G401.6 (cell line): ENCODE data around the gene NR4A3.
"Not testable (repeated sequence)": the region's sequence is repeated elsewhere in the genome, so short reads cannot be mapped to it uniquely, and the experiment has no call there.

Source experiments
- FAIRE-seq: peaks from 2 replicates; lab custom pipeline; 2012; peaks lifted over from hg19 to GRCh38; lab: Jason Lieb, UNC

NR4A3 gene

DNA sequence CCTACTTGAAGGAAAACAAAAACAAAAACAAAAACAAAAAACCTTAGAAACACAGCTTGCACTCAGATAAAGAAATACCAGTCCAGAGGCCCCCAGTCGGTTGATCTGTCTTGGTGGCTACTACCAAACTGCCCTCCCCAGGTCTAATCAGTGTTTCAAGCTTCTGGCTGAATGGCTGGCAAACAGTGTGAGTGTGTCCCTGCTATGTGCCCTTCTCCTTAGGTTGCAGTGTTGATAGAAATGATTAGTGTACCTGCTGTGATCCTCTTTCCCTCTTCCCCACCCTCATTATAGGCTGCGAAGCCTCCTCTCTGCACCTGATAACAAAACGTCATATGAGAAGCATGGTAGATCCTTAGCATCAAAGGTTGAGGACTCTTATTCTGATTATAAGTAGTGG is 12.8 kb downstream of the NR4A3 start:
- FAIRE-seq, result no peak

DNA sequence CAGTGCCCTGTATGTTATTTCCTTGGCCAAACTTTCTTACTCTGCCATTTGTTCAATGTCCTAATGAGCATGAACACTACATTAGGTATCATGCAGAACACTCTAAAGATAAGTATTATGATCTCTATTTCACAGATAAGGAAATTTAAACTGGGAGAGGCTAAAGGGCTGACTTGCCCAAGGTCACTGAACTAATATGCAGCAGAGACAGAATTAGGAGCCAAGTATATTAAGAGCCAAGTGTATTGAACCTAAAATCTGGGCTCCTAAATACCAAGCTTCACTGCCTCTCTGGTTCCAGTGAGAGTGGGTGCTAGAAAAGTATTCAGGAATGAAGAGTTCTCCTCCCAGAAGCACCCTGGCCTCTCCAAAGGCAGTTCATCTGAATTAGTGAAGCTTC is 13.5 kb downstream of the NR4A3 start:
- no peak for FAIRE-seq

DNA sequence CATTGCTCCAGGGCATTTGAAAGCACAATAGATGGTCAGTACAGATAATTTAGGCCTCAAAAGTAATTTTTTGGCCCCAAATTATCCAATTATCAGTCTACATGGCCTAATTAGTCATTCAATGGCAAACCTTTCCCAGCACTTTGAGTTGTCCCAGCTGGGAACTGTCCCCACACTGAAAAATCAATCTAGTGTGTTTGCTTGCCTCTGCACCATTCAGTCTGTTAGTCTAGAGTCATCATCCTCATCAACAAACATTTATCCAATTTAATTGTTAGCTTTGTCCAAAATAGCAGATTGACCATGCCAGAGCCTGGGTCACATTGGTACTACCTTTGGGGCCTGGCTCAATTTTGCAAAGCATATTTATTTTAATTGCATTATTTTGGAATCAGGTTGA is 13.9 kb downstream of the NR4A3 start:
- FAIRE-seq, result no peak

DNA sequence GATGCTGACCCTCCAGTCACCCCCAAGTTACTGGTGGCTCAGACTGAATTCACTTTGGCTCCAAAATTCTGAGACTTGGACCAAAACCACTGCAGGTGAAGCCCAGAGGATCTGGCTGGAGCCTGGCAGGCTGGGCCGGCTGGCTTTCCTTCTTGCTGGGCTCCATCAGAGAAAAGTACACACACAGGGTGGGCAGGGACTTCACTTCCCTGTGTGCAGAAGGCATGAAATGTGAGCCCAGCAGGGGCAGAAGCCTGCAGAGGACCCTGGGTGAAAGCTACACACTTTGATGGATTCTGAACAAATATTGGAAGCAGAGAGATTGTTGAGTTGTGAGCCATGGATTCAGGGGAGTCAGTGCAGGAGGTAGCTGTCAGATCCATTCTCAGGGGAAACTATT is 18.4 kb downstream of the NR4A3 start:
- FAIRE-seq, result no peak

DNA sequence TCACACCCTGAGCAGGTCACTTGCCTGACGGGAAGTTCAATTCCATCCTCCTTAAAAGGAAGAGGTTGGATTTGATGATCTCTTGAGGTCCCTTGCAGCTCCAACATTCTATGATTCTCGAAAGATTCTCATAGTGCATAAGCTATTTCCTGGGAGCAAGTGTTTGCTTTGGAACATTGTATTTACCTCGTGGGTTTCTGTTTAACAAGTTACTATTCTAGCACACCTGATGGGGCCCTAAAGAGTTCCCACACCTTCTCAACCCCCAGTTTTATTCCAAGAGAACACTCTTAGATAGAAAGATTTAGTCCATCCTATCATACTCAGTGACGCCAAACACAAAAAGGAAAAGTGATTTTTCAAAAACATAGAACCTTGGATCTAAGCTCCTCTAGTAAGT is 23.4 kb downstream of the NR4A3 start:
- FAIRE-seq, result no peak

DNA sequence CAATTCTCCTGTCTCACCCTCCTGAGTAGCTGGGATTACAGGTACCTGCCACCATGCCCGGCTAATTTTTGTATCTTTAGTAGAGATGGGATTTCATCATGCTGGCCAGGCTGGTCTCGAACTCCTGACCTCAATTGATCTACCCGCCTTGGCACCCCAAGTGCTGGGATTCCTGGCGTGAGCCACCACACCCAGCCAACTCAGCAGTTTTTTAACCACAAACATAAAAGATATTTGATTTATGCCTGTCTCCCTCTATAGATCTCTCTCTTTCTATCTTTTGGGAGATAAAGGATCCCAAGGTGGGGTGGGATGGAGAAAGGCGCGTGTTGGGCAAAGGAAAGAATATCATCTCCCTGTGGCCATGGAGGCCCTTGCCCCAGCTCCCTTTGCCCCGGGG is 26.8 kb downstream of the NR4A3 start:
- no peak for FAIRE-seq

DNA sequence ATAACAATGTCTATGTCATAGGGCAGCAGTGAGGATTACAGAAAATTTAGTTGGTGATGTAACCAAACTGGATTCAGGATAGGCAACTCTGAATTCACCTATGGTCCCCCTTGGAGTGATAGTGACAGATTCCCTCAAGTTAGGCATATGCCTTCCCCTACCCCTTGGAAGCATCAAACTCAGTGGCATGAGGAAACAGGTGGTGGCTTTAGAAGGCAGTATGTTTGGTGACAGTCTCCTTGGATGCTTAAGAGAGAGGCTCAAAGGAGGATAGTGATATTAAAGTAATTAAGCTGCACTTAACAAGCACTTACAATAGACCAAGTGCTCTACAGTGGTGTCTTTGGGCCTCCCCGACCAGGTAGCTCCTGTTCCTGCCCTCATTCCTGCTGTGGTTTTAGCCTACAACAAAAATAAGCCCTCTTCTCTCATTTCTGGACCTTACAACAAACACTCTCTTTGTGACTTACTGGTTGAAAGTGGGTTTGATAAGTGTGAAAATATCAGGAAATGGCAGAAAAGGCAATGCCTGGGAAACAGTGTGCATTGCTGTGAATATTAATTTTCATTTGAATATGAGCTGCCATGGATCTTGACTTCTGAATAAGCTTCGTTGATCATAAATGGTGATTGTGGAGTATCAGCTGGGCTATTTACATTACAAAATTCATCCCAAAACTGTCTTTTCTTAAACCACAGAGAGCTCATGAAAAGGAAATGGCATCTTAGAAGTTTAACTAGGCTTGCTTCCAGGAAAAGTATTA is 29.2 kb downstream of the NR4A3 start:
- FAIRE-seq, result no peak

DNA sequence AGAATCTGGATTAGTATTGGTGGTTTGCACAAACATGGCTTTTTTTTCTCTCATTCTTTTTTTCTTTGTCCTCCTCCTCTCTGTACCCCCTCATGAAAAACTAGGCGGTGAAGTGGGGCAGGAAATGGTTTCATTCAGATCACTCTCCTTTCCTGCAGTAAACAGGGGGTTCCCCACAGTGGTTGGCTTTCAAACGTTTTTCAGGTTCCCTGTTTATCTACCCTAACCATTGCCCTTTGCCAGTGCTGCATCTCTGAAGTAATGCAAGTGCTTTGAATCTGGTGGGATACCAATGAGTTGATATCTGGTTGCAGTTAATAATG is 29.8 kb downstream of the NR4A3 start:
- FAIRE-seq, result no peak

DNA sequence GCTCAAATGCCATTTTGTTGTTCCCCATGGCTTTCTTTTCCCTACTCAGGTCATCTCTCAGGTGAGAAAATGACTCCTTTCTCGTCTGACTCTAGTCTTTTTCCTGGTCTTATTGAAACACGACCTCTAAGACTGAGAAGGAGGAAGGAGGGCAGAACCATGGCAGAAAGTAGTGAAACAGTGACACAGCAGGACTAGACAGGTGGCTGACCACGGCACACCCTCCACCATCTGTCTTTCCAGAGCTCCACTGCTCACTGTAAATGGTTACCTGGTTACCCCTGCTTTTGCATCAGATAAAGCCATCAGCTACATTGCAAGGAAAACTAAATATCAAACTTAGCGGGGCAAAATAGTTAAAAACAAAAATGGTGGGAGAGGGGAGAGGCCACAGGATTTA is 30.9 kb downstream of the NR4A3 start:
- no peak for FAIRE-seq

DNA sequence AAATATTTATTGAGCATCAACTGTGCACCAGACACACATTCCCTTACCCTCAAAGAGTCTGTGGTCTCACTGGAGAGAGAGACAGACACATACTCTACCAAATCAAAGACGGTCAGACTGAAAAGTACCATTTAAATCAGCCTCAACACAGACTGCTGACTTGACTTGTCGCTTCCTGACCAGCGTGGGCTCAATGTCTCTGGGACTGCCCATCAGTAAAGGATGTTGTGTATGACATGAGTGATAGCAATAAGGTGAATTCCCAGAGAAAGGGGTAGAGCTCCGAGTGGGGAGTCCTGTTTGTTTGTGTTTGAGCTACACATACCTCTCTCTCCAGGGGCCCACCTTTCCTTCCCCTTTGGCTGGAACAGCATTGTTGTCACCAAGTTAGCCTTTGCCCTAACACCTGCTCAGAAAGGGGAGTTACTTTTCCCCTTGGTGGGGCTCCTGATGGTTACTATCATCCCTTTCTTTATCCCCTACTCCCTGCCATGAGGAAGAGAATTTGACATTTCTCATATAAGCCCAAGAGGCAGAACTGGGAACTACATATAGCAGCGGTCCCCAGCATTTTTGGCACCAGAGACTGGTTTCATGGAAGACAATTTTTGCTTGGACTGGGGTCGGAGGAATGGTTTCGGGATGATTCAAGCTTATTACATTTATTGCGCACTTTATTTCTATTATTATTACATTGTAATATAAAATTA is 33.9 kb downstream of the NR4A3 start:
- no peak for FAIRE-seq

DNA sequence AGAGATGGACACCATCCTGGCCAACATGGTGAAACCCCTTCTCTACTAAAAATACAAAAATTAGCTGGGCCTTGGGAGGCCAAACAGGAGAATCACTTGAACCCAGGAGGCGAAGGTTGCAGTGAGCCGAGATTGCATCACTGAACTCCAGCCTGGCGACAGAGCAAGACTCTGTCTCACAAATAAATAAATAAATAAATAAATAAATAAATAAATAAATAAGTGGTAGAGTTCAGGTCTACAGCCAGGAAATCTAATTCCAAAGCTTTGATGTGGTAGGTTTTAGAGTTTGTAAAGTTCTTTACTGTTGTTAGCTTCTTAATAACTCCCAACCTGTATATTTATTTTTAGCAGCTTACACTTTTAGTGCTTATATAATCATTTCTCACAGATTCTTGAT is 35.9 kb downstream of the NR4A3 start:
- FAIRE-seq, result not testable (repeated sequence)

DNA sequence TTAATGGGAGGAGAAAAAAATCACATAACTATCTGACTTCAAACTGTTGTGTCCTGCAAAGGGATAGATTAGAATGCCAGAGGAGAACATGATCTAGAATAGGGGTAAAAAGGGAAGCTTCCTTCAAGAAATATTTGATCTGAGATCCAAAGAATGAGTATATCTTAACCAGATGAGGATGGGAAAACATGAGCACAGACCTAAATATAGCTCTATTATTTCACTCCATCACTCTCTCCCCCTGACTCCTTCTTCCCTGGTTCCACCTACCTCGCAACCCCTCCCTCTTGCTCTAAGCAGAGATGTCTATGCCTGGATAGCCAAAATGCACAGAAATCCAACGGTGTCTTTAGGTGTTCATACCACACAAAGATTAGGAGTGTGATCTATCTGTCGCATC is 36.4 kb downstream of the NR4A3 start:
- no peak for FAIRE-seq

DNA sequence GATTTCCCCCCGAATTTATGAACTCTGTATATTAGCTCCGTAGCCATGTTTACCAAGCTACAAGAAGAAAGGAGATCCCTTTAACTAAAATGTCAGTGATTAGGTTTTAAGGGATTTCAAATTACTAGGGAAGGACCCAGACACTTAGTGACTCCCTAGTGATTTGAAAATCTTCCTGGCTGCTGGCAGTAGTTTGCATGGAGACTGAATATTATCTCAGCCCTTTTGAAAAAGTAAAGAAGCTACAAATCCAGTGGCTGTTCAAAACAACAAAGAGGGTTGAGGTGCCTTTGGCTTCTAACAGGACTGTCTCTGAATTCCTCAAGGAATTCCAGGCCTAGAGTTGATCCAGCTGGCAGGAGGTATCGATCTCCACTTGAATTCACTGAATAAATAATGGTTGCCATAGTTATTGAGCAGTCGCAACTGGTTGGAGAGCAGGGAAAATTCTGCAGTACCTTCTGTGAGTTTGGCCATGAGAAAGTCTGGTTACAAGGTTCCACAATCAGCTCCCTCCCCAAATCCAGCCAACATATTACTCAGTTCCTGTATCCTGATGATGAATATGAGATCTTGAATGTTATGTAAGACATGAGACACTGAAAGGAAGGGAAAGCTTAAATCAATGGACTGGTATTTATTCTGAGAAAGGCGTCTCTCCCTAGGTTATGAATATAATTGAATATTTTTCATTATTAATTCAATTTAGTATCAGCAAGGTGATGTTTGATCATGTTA is 37.7 kb downstream of the NR4A3 start:
- FAIRE-seq, result no peak

DNA sequence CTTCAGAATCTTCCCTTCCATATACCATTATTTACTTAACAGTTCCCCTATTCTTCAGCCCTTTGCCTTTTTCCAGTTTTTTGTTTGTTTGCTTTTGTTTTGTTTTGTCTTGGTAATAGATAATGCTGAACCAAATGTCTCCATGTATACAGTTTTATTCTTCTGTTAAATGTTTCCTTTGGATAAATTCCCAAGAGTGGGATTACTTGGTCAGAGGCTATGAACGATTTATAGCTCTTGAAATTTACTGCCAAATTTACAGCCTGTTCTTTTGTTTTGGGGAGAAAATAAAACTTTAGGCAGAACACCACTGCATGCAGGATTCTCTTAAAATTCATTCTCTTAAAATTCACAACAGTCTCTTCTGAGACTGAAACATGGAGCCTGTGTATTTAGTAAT is 38.6 kb downstream of the NR4A3 start:
- no peak for FAIRE-seq

DNA sequence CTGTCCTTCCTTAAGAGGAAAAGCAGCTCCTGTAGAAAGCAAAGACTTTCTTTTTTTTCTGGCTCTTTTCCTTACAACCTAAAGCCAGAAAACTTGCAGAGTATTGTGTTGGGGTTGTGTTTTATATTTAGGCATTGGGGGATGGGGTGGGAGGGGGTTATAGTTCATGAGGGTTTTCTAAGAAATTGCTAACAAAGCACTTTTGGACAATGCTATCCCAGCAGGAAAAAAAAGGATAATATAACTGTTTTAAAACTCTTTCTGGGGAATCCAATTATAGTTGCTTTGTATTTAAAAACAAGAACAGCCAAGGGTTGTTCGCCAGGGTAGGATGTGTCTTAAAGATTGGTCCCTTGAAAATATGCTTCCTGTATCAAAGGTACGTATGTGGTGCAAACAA is 42.3 kb downstream of the NR4A3 start:
- no peak for FAIRE-seq

DNA sequence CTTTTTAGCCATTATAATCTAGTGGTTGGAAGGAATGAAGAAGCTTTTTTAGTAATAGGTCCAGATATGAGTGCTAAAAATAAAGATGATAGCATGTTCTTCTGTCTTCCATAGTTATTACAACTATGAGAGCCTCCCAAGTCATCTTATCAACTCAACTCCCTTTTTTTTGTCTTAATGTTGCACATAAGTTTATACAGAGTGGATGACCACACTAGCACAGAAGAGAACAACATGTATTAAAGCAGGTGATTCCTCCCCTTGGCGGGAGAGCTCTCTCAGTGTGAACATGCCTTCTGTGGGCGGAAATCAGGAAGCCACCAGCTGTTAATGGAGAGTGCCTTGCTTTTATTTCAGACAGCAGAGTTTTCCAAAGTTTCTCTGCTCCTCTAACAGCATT is 44.7 kb downstream of the NR4A3 start:
- FAIRE-seq, result no peak

DNA sequence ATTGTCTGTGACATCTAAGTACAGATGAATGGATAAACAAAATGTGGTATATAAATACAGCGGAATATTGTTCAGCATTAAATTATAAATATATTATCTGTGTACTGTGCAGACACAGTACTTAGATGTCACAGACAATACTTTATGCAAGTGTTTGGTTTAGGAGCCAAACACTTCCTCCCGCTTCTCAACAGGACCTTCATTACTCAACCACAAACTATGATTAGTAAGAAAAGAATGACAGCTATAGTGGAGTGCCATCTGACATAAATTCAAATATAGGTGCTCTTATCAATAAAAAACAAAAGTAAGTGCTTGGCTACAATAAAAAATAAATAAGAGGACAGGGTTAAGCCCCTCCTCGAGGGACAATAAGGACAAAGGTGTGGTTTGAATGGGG is 45.9 kb downstream of the NR4A3 start:
- FAIRE-seq, result no peak

DNA sequence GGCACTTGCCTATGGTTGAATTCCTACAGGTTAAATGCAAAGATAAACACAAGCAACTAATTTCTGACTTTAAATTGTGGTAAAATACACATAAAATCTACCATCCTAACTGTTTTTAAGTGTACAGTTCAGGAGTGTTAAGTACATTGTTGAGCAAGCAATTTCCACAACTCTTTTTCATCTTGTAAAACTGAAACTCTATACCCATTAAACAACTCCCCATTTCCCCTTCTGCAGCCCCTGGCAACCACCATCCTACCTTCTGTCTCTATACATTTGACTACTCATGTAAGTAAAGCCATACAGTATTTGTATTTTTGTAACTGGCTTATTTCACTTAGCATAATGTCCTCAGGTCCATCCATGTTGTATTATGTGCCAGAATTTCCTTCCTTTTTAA is 46.3 kb downstream of the NR4A3 start:
- FAIRE-seq, result no peak

DNA sequence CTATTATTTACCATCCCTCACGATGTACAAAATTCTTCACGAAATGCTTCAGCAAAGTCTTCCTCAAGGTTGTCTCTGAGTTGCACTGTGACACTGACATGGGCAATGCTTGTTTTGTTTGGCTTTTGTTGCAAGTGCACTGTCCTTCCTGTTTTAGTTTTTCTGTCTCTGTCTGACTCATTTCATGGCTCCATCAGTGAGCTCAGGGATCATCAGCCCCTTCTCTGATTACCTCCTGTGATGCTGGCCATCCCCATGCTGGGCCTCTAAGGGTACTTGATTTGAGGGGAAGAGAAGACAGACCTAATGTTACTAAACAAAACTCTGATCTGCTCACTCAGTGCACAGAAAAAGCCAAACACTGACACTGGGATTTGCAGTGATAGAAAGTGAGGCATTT is 47.2 kb downstream of the NR4A3 start:
- no peak for FAIRE-seq

DNA sequence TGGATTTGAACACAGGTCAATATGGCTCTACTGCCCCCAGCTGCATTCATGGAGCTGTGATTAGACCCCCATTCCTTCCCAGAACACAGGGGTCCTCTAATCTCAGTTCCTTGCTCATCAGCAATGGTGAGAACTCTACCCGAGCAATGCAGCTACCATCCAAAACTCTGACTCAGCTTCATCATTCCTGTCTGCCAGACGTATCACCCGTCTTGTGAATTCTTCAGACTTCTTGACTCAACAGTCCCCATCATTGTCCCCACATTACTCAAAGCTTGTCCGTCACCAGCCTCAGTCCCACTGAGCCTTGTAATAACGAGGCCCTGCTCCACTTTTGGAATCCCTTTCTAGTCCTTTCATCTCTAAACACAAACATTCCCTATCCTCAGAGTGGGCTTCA is 48.4 kb downstream of the NR4A3 start:
- FAIRE-seq, result no peak

DNA sequence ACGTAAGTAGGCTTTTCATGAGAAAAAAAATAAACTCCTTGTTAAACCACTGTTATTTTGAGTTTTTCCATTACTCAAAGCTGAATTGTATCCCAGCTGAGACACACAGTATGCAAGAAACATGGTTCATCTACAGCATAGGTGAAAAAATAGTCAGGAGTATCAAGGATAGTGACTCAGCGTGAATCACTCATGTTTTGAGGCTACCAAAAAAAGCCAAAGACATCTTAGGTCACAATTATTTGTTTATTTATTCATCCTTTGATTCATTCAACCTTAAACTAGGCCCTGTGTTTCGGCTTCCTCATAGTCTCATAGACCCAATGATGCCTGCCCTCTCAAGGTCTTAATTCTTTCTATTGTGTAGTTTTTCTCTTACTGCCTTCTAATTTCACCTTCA is 51.8 kb downstream of the NR4A3 start:
- no peak for FAIRE-seq

DNA sequence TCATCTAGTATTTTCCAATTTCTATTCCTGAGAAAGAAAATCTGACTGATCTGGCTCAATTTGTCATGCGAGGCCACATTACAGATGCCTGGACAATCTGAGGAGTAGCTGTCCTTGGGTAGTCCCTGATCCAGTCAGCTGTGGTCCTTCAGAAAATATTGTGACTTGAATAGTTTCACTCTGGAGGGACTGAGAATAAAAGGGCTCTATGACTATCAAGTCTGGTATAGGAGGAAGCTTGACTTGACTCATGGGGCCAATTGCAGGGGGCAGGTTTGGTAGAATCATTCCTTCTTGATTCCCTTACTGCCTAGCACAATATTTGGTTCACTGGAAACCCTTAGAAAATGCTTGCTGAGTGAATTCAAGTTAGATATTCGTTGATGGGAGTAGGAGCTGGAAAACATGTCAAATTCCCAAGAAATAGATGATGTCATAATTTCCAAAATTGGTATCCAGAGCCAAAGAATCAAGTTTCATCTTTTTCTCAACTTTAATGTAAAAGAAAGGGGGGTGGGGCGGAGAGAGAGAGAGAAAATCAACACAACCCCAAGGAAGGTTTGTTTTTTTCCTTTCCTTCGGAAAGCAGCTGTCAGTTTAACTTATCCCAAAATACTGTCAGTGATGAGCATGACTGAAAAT is 52.4 kb downstream of the NR4A3 start:
- FAIRE-seq, result no peak

DNA sequence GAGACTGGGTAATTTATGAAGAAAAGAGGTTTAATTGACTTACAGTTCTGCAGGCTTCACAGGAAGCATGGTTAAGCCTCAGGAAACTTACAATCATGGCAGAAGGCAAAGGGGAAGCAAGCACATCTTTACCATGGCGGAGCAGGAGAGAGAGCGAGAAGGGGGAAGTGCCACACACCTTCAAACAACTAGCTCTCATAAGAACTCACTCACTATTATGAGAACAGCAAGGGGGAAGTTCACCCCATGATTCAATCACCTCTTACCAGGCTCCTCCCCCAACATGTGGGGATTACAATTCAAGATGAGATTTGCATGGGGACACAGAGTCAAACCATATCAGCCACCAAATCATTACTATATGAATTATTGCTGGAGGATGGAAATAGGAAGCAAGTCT is 54.5 kb downstream of the NR4A3 start:
- FAIRE-seq, result no peak
